Endothelial cell of umbilical vein (primary cell): ENCODE results near the gene LIMA1. TPM values are rescaled to one million over a fixed set of nuclear protein-coding genes. Genes with fewer than 3 reads are reported as not detected.

ENCODE experiments used
- BruUV-seq: library from RNA; stranded (reverse); fragments of 400-500 nt; replicated peaks from 2 replicates; lab custom pipeline; 2021; lab: Mats Ljungman, UMichigan
- CTCF ChIA-PET: fragments of 300-600, 350-600 bp; sonication (Branson Sonifier 250); formaldehyde crosslinking; loops from one replicate; lab custom pipeline; 2021; ENCODE audit warnings: antibody characterized with exemption, inconsistent platforms; lab: Charles Lee
- POLR2A ChIA-PET: fragments of 300-600, 350-600 bp; sonication (Branson Sonifier 250); formaldehyde crosslinking; loops from one replicate; lab custom pipeline; 2021; ENCODE audit warnings: antibody characterized with exemption, inconsistent platforms; lab: Charles Lee
- DNase-seq: peaks from one replicate; pipeline ENCODE4 v3.0.0-alpha.2; 2011; ENCODE audit warnings: low read depth, low spot score
- FAIRE-seq: peaks from 2 replicates; lab custom pipeline; 2011; peaks lifted over from hg19 to GRCh38; lab: Jason Lieb, UNC
- H2AFZ ChIP-seq: 2 replicates; pipeline ENCODE4 v1.6.0; 2012; ENCODE audit warnings: low read depth, low read length, control low read depth, inconsistent platforms
- H3K27ac ChIP-seq: 2 replicates; pipeline ENCODE4 v1.5.1; 2011; ENCODE audit warnings: low read depth, mild to moderate bottlenecking, control low read depth, low read length, moderate library complexity; ENCODE audit not compliant: insufficient read depth
- H3K27me3 ChIP-seq, 2 experiments: 2 replicates each; pipeline versions ENCODE4 v1.6.0 to v1.6.1; 2011; ENCODE audit warnings: low read length in 2 of 2, mixed read lengths in 1 of 2; ENCODE audit not compliant: control insufficient read depth in 2 of 2, insufficient read depth in 2 of 2
- H3K36me3 ChIP-seq, 2 experiments: 2 replicates in 1 of 2; 3 replicates in 1 of 2; pipeline ENCODE4 v1.5.1; 2011; ENCODE audit warnings: low read length in 2 of 2, mild to moderate bottlenecking in 1 of 2, moderate library complexity in 1 of 2; ENCODE audit not compliant: control insufficient read depth in 2 of 2, insufficient read depth in 2 of 2; ENCODE audit errors: extremely low read depth in 1 of 2
- H3K4me1 ChIP-seq: 3 replicates; pipeline ENCODE4 v1.5.1; 2011; ENCODE audit warnings: mild to moderate bottlenecking, low read length; ENCODE audit not compliant: control insufficient read depth, insufficient read depth; ENCODE audit errors: extremely low read depth
- H3K4me2 ChIP-seq: 2 replicates; pipeline ENCODE4 v1.6.1; 2011; ENCODE audit warnings: low read length, control low read depth, mixed read lengths; ENCODE audit not compliant: insufficient read depth
- H3K4me3 ChIP-seq, 3 experiments: fragments of 200-600 bp in 1 of 3; sonication (generic), shearing (Covaris generic) in 1 of 3; replicated peaks in 1 of 3; 2 replicates each; pipeline ENCODE4 v1.5.1; 2011 to 2016; ENCODE audit warnings: control low read depth in 3 of 3, low read length in 3 of 3, mild to moderate bottlenecking in 2 of 3, inconsistent platforms in 1 of 3, low read depth in 1 of 3, moderate library complexity in 1 of 3; ENCODE audit not compliant: insufficient read depth in 1 of 3
- H3K79me2 ChIP-seq: 2 replicates; pipeline ENCODE4 v1.6.0; 2012; ENCODE audit warnings: low read length, inconsistent platforms; ENCODE audit not compliant: control insufficient read depth, insufficient read depth
- H3K9ac ChIP-seq: replicated peaks from 2 replicates; pipeline ENCODE3; 2011; ENCODE audit warnings: low read length, control low read depth; ENCODE audit not compliant: insufficient read depth; ENCODE audit errors: extremely low read depth
- H3K9me1 ChIP-seq: replicated peaks from 3 replicates; pipeline ENCODE4 v1.6.0; 2011; ENCODE audit warnings: mild to moderate bottlenecking, low read length; ENCODE audit not compliant: control insufficient read depth, insufficient read depth; ENCODE audit errors: extremely low read depth
- H3K9me3 ChIP-seq: replicated peaks from 2 replicates; pipeline ENCODE4 v1.5.1; 2012; ENCODE audit warnings: low read length, inconsistent platforms; ENCODE audit not compliant: control insufficient read depth, insufficient read depth
- H4K20me1 ChIP-seq: replicated peaks from 2 replicates; pipeline ENCODE3; 2011; ENCODE audit warnings: mild to moderate bottlenecking, low read length; ENCODE audit not compliant: control insufficient read depth, insufficient read depth; ENCODE audit errors: extremely low read depth
- FOS ChIP-seq: IDR thresholded peaks from 2 replicates; pipeline ENCODE4 v1.6.1; 2011; ENCODE audit warnings: mild to moderate bottlenecking, low read length, moderate library complexity, borderline replicate concordance; ENCODE audit not compliant: insufficient read depth
- GATA2 ChIP-seq: IDR thresholded peaks from 2 replicates; pipeline ENCODE4 v1.7.0; 2011; ENCODE audit warnings: low read depth, mild to moderate bottlenecking, moderate library complexity, mixed read lengths, low read length; ENCODE audit not compliant: insufficient read length, insufficient read depth
- JUN ChIP-seq: IDR thresholded peaks from 2 replicates; pipeline ENCODE4 v1.6.1; 2011; ENCODE audit warnings: borderline replicate concordance, low read depth; ENCODE audit not compliant: insufficient read length, insufficient read depth
- MAX ChIP-seq: IDR thresholded peaks from 2 replicates; pipeline ENCODE4 v1.6.1; 2011; ENCODE audit not compliant: insufficient read depth, insufficient read length
- MYC ChIP-seq: IDR thresholded peaks from one replicate; pipeline ENCODE4 v1.6.1; 2011; ENCODE audit warnings: mild to moderate bottlenecking, low read depth, low read length
- POLR2A ChIP-seq: IDR thresholded peaks from 2 replicates; pipeline ENCODE4 v1.6.1; 2012; ENCODE audit warnings: low read depth, mild to moderate bottlenecking, control low read depth, low read length
- POLR2AphosphoS5 ChIP-seq: IDR thresholded peaks from 2 replicates; pipeline ENCODE4 v1.6.1; 2012; ENCODE audit warnings: low read depth, mild to moderate bottlenecking, control low read depth, low read length, moderate library complexity; ENCODE audit not compliant: insufficient read depth
- dilution Hi-C: fragments of 300-500 bp; cut with MboI; formaldehyde crosslinking; loops from one replicate; pipeline ENCODE4 v1.15.0; 2019; ENCODE audit warnings: low sequenced_read_pairs; ENCODE audit not compliant: extremely low pct_ligation_motif_present
- intact Hi-C: fragments of 100-400 bp; cut with micrococcal nuclease; formaldehyde crosslinking; loops from one replicate; pipeline ENCODE4 v1.10.0; 2022
- polyA plus RNA-seq, 4 experiments: library from polyadenylated mRNA; depleted of rRNA in 3 of 4; stranded (reverse) in 3 of 4; unstranded in 1 of 4; fragments of >200 nt; gene quantifications; 2 replicates each; pipeline versions ENCODE4 v1.2.1 to v1.2.3, GENCODE V29; 2011 to 2012; ENCODE audit warnings: missing spikeins in 1 of 4
- total RNA-seq: library from RNA; stranded (reverse); gene quantifications from 2 replicates; pipeline ENCODE4 v1.2.3, GENCODE V29; 2021

Gene LIMA1
- total and polyA plus RNA-seq, 2 donors (not counting 3 experiments of a cell fraction or from before 2014, with no cell fraction given): 35.0 to 87.3 TPM

DNA sequence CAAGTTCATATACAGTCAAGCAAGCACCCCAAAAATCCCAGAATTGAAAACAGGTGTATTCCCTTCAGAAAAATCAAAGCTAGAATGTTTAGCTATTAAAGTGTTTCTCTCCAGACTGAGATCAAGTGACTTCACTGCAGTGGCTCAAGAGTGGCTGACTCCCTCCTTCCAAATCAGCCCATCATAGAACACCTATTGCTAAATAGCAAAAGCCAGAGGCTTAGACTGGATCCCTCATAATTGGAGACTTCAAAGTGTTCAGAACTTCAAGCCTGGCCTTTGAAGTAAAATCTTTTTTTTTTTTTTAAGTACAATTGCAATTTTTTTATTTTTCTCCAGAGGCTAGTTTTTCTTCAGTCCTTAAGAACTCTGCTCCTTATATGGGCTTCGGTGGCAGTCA, 66.1 kb downstream of the LIMA1 start:
- CTCF ChIA-PET: interaction anchor here (2.7 kb wide), 1 partner anchor 97 kb away, joined by 9 read pairs; no protein-coding TSS in a partner anchor
- no peak overlapping the region for H3K4me3 ChIP-seq
- BruUV-seq: no TSS peak

DNA sequence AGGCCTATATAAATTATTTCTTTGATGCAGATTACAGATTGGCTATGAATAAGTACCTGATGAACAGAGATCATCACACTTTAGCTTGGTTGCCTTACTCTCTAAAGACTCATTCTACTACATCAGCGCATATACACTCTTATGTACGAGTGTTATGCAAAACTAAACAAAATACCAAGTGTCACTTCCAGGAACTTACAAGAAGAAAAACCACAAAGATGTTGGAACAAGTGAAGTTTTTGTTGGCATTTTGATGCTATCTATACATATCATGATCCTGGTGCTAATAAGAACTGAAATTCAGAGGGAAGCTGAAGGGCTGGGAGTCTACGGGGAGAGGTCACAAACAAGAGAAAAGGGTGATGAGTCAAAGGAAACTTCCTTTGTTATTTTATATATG, 68.3 kb downstream of the LIMA1 start:
- H3K27me3 ChIP-seq: no peaks in the 10 kb centered on the region
- TF ChIP-seq POLR2A (no peak), GATA2 (peak; percentile 67), MYC (no peak), FOS (no peak), JUN (no peak)
- ChIA-PET CTCF (interaction anchor here (0.6 to 1.2 kb wide), 2 partner anchors 40 to 99 kb away, joined by 3 to 4 read pairs; no protein-coding TSS in a partner anchor), POLR2A (no interaction called here)
- no peaks in the 10 kb centered on the region for H3K9me3 ChIP-seq
- intact Hi-C loops (no loop called here), dilution Hi-C loops (no loop called here)
- no TSS peak for BruUV-seq
- DNase-seq: no peak
- no peak overlapping the region for H2AFZ ChIP-seq
- H3K27ac ChIP-seq: no peak overlapping the region
- peaks cover 50% of the 10 kb centered on the region for H3K4me1 ChIP-seq
- peak overlapping the region; percentile 57 for H3K4me2 ChIP-seq
- no peaks in the 10 kb centered on the region for H3K9me1 ChIP-seq
- no peak overlapping the region for H3K9ac ChIP-seq
- peaks cover 77% of the 10 kb centered on the region for H3K79me2 ChIP-seq
- peaks cover 0 to 2% of the 10 kb centered on the region in 2 experiments for H3K36me3 ChIP-seq
- peak; percentile 53 for FAIRE-seq
- no peak overlapping the region for H3K4me3 ChIP-seq
- no peaks in the 10 kb centered on the region for H4K20me1 ChIP-seq

More for the DNA sequence above, 66.1 kb downstream of the LIMA1 start:
- Histone ChIP-seq H3K4me2 (no peak overlapping the region), H3K27me3 (no peaks in the 10 kb centered on the region), H4K20me1 (no peaks in the 10 kb centered on the region), H3K9me1 (no peaks in the 10 kb centered on the region), H3K9me3 (no peaks in the 10 kb centered on the region), H3K27ac (no peak overlapping the region), H3K9ac (no peak overlapping the region), H2AFZ (no peak overlapping the region), H3K4me1 (peaks cover 33% of the 10 kb centered on the region), H3K36me3 (peaks cover 0 to 2% of the 10 kb centered on the region in 2 experiments), H3K79me2 (peaks cover 81% of the 10 kb centered on the region)
- dilution Hi-C loops: no loop called here
- DNase-seq: no peak
- POLR2A ChIA-PET: no interaction called here
- intact Hi-C loops: no loop called here
- FAIRE-seq: no peak
- TF ChIP-seq POLR2AphosphoS5: no peak
- no peak for TF ChIP-seq JUN
- TF ChIP-seq FOS: no peak
- no peak for TF ChIP-seq MAX
- no peak for TF ChIP-seq GATA2
